Hepatocyte (in vitro differentiated cells): ENCODE results near the gene WDR18. TPM values are rescaled to one million over a fixed set of nuclear protein-coding genes. Genes with fewer than 3 reads are reported as not detected.

Source experiments
- DNase-seq: peaks from one replicate; pipeline ENCODE4 v3.0.0-alpha.2; 2016; ENCODE audit warnings: low spot score
- H2AFZ ChIP-seq: fragments of 200-600 bp; sonication (generic); 2 replicates; pipeline ENCODE4 v1.6.0; 2016; ENCODE audit warnings: antibody characterized with exemption, mild to moderate bottlenecking
- H3K27ac ChIP-seq: fragments of 200-600 bp; sonication (generic); 2 replicates; pipeline ENCODE4 v1.5.1; 2016; ENCODE audit warnings: mild to moderate bottlenecking
- H3K27me3 ChIP-seq: fragments of 200-600 bp; sonication (generic); 2 replicates; pipeline ENCODE4 v1.6.1; 2016
- H3K36me3 ChIP-seq: fragments of 200-600 bp; sonication (generic); replicated peaks from 2 replicates; pipeline ENCODE4 v1.5.1; 2016; ENCODE audit warnings: low read depth; ENCODE audit not compliant: insufficient read depth
- H3K4me1 ChIP-seq: fragments of 200-600 bp; sonication (generic); 2 replicates; pipeline ENCODE4 v1.5.1; 2016; ENCODE audit warnings: mild to moderate bottlenecking, moderate library complexity; ENCODE audit not compliant: insufficient read depth
- H3K4me2 ChIP-seq: fragments of 200-600 bp; sonication (generic); 2 replicates; pipeline ENCODE4 v1.6.0; 2016
- H3K4me3 ChIP-seq: fragments of 200-600 bp; sonication (generic); 2 replicates; pipeline ENCODE4 v1.5.1; 2016; ENCODE audit warnings: mild to moderate bottlenecking
- H3K79me2 ChIP-seq: fragments of 200-600 bp; sonication (generic); 2 replicates; pipeline ENCODE4 v1.6.0; 2017; ENCODE audit warnings: mild to moderate bottlenecking
- H3K9me2 ChIP-seq: fragments of 200-600 bp; sonication (generic); replicated peaks from 2 replicates; pipeline ENCODE4 v1.6.0; 2017; ENCODE audit warnings: mild to moderate bottlenecking; ENCODE audit not compliant: insufficient read depth
- H3K9me3 ChIP-seq: fragments of 200-600 bp; sonication (generic); 2 replicates; pipeline ENCODE4 v1.5.1; 2016; ENCODE audit warnings: low read depth, mild to moderate bottlenecking
- H4K20me1 ChIP-seq: fragments of 200-600 bp; sonication (generic); 2 replicates; pipeline ENCODE4 v1.6.0; 2016; ENCODE audit warnings: mild to moderate bottlenecking; ENCODE audit not compliant: insufficient read depth, poor library complexity, severe bottlenecking
- CTCF ChIP-seq: fragments of 200-600 bp; sonication (generic); IDR thresholded peaks from 2 replicates; pipeline ENCODE4 v1.5.1; 2016; ENCODE audit warnings: antibody characterized with exemption, mild to moderate bottlenecking; ENCODE audit not compliant: poor library complexity
- EZH2 ChIP-seq: fragments of 200-600 bp; sonication (generic); IDR thresholded peaks from 2 replicates; pipeline ENCODE4 v1.6.1; 2016; ENCODE audit warnings: antibody characterized with exemption, mild to moderate bottlenecking, borderline replicate concordance
- EZH2phosphoT487 ChIP-seq: fragments of 200-600 bp; sonication (generic); IDR thresholded peaks from one replicate; pipeline ENCODE4 v1.6.1; 2018; ENCODE audit warnings: antibody characterized with exemption, mild to moderate bottlenecking, low read depth, moderate library complexity; ENCODE audit not compliant: unreplicated experiment, severe bottlenecking
- WGBS: methylation state at CpG from one replicate; pipeline ENCODE4 v1.1.6; 2016; ENCODE audit warnings: low lambda C conversion rate; ENCODE audit errors: missing lambda C conversion rate; 5-methylcytosine and 5-hydroxymethylcytosine counted together
- polyA plus RNA-seq: library from polyadenylated mRNA; unstranded; fragments of >200 nt; fragmentation: Nextera tagmentation; extraction: Ambion mirVana; gene quantifications from 2 replicates; pipeline ENCODE4 v1.2.1, GENCODE V29; 2016
- small RNA-seq: library from RNA; depleted of rRNA; stranded (forward); fragments of <200 nt; gene quantifications from one replicate; pipeline ENCODE3, GENCODE V24; 2014
- total RNA-seq: library from RNA; depleted of rRNA; stranded (reverse); fragments of >200 nt; gene quantifications from 2 replicates; pipeline ENCODE4 v1.2.3, GENCODE V29; 2014

WDR18 gene
- total and polyA plus RNA-seq, 2 experiments from 2014 or later, result 60.0 to 169 TPM

DNA sequence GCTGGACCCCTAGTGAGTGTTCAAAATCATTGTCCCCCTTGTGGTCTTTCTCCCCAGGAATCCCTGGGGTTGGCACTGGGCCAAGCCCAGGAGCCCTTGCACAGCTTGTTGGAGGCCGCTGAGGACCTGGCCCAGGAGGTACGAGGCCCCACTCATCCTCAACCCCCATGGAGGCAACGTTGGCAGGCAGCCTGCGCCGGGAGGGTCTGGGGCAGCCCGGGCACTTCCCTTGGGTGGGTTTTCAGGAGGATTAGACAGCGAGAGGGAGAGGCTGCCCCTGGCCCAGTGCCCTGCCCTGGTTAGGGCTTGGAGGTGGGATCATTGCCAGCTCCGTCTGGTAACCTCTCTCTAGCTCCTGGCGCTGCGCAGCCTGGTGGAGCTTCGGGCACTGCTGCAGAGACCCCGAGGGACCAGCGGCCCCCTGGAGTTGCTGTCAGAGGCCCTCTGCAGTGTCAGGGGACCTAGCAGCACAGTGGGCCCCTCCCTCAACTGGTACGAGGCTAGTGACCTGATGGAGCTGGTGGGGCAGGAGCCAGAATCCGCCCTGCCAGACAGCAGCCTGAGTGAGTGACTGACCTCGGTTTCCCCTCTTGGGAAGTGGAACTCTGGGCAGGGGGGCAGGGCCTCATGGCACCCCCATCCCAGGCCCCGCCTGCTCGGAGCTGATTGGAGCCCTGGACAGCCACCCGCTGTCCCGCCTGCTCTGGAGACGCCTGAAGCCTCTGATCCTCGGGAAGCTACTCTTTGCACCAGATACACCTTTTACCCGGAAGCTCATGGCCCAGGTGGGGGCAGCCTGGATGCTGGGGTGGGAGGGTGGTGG lies 58.8 kb downstream of the WDR18 start:
- no peak for DNase-seq
- Histone ChIP-seq H2AFZ (no peak overlapping the region), H3K4me3 (no peak overlapping the region), H3K36me3 (no peaks in the 10 kb centered on the region), H4K20me1 (no peaks in the 10 kb centered on the region), H3K9me3 (no peaks in the 10 kb centered on the region), H3K4me1 (peaks cover 8% of the 10 kb centered on the region), H3K27ac (no peak overlapping the region), H3K9me2 (no peaks in the 10 kb centered on the region), H3K79me2 (no peaks in the 10 kb centered on the region), H3K27me3 (no peaks in the 10 kb centered on the region), H3K4me2 (no peak overlapping the region)
- TF ChIP-seq EZH2, result no peak
- TF ChIP-seq EZH2phosphoT487, result no peak
- TF ChIP-seq CTCF, result no peak
- WGBS, result 81% methylated on average over 22 of the region's 23 CpGs

Small RNA genes within 50 kb of the gene (small RNA-seq; reads per million reads assigned to genes)
- 0.31 reads per million, percentile 8 among the genes with 10 or more reads in this experiment for gene RNU6-2

Other genes with a start within 250 kb of the WDR18 start
- 35.7 and 43.7 TPM in 2 replicates for gene MISP, start 233.2 kb upstream of the WDR18 start, total RNA-seq
- gene MISP, start 233.2 kb upstream of the WDR18 start, polyA plus RNA-seq, result 38.4 and 50.9 TPM in 2 replicates
- gene PTBP1, start 186.9 kb upstream of the WDR18 start, total RNA-seq, result 144 and 178 TPM in 2 replicates
- gene PTBP1, start 186.9 kb upstream of the WDR18 start, polyA plus RNA-seq, result 204 and 219 TPM in 2 replicates
- 7.6 and 11.1 TPM in 2 replicates for gene PLPPR3, start 162.4 kb upstream of the WDR18 start, total RNA-seq
- 11.4 and 11.7 TPM in 2 replicates for gene PLPPR3, start 162.4 kb upstream of the WDR18 start, polyA plus RNA-seq
- not detected in 2 replicates for gene AZU1, start 156.5 kb upstream of the WDR18 start, total RNA-seq
- gene AZU1, start 156.5 kb upstream of the WDR18 start, polyA plus RNA-seq, result 0.94 TPM in 1 of 2 replicates, not detected in the other
- not detected in 2 replicates for gene PRTN3, start 143.3 kb upstream of the WDR18 start, total RNA-seq
- not detected in 2 replicates for gene PRTN3, start 143.3 kb upstream of the WDR18 start, polyA plus RNA-seq
- 0.83 and 1.2 TPM in 2 replicates for gene ELANE, start 132.0 kb upstream of the WDR18 start, total RNA-seq
- gene ELANE, start 132.0 kb upstream of the WDR18 start, polyA plus RNA-seq, result 0.81 and 3.0 TPM in 2 replicates
- gene CFD, start 124.7 kb upstream of the WDR18 start, total RNA-seq, result 3.3 and 9.0 TPM in 2 replicates
- gene CFD, start 124.7 kb upstream of the WDR18 start, polyA plus RNA-seq, result 8.2 and 11.2 TPM in 2 replicates
- 24.4 and 32.1 TPM in 2 replicates for gene MED16, start 91.2 kb upstream of the WDR18 start, total RNA-seq
- 80.9 and 111 TPM in 2 replicates for gene MED16, start 91.2 kb upstream of the WDR18 start, polyA plus RNA-seq
- not detected in 2 replicates for gene RNU6-9, start 90.9 kb upstream of the WDR18 start, total RNA-seq
- gene RNU6-9, start 90.9 kb upstream of the WDR18 start, polyA plus RNA-seq, result not detected in 2 replicates
- 42.2 and 44.1 TPM in 2 replicates for gene R3HDM4, start 71.1 kb upstream of the WDR18 start, total RNA-seq
- gene R3HDM4, start 71.1 kb upstream of the WDR18 start, polyA plus RNA-seq, result 86.6 and 88.2 TPM in 2 replicates
- 1.3 and 1.4 TPM in 2 replicates for gene KISS1R, start 67.0 kb upstream of the WDR18 start, total RNA-seq
- gene KISS1R, start 67.0 kb upstream of the WDR18 start, polyA plus RNA-seq, result 2.1 and 4.2 TPM in 2 replicates
- 95.9 and 122 TPM in 2 replicates for gene ARID3A, start 58.3 kb upstream of the WDR18 start, total RNA-seq
- 180 and 203 TPM in 2 replicates for gene ARID3A, start 58.3 kb upstream of the WDR18 start, polyA plus RNA-seq
- gene GRIN3B, start 16.1 kb downstream of the WDR18 start, total RNA-seq, result 0.30 and 0.64 TPM in 2 replicates
- 0.48 and 0.49 TPM in 2 replicates for gene GRIN3B, start 16.1 kb downstream of the WDR18 start, polyA plus RNA-seq
- 108 and 169 TPM in 2 replicates for gene TMEM259, start 36.8 kb downstream of the WDR18 start, total RNA-seq
- gene TMEM259, start 36.8 kb downstream of the WDR18 start, polyA plus RNA-seq, result 311 and 383 TPM in 2 replicates
- gene RNU6-2, start 37.2 kb downstream of the WDR18 start, total RNA-seq, result not detected in 2 replicates
- gene RNU6-2, start 37.2 kb downstream of the WDR18 start, polyA plus RNA-seq, result not detected in 2 replicates
- gene CNN2, start 42.3 kb downstream of the WDR18 start, total RNA-seq, result 88.5 and 115 TPM in 2 replicates
- 229 and 247 TPM in 2 replicates for gene CNN2, start 42.3 kb downstream of the WDR18 start, polyA plus RNA-seq
- 8.2 and 17.8 TPM in 2 replicates for gene ABCA7, start 55.8 kb downstream of the WDR18 start, total RNA-seq
- gene ABCA7, start 55.8 kb downstream of the WDR18 start, polyA plus RNA-seq, result 26.8 and 38.1 TPM in 2 replicates
- 11.0 and 12.9 TPM in 2 replicates for gene ARHGAP45, start 82.8 kb downstream of the WDR18 start, total RNA-seq
- gene ARHGAP45, start 82.8 kb downstream of the WDR18 start, polyA plus RNA-seq, result 16.0 and 18.3 TPM in 2 replicates
- 126 and 170 TPM in 2 replicates for gene POLR2E, start 111.0 kb downstream of the WDR18 start, total RNA-seq
- gene POLR2E, start 111.0 kb downstream of the WDR18 start, polyA plus RNA-seq, result 326 and 328 TPM in 2 replicates
- gene GPX4, start 119.6 kb downstream of the WDR18 start, total RNA-seq, result 524 and 539 TPM in 2 replicates
- 729 and 735 TPM in 2 replicates for gene GPX4, start 119.6 kb downstream of the WDR18 start, polyA plus RNA-seq
- 15.2 and 15.6 TPM in 2 replicates for gene SBNO2, start 189.9 kb downstream of the WDR18 start, total RNA-seq
- 12.7 and 16.2 TPM in 2 replicates for gene SBNO2, start 189.9 kb downstream of the WDR18 start, polyA plus RNA-seq
- 48.9 and 53.3 TPM in 2 replicates for gene STK11, start 221.4 kb downstream of the WDR18 start, total RNA-seq
- gene STK11, start 221.4 kb downstream of the WDR18 start, polyA plus RNA-seq, result 73.8 and 76.6 TPM in 2 replicates